ENCODE results near the gene SVOP. TPM values are rescaled to one million over a fixed set of nuclear protein-coding genes. Genes with fewer than 3 reads are reported as not detected.

Gene SVOP
- total and polyA plus RNA-seq, 2 donors from 2014 or later: 0.04 TPM; not detected in 1

GRCh38 chr12:108967869-108968540 is 52.9 kb downstream of the SVOP start:
- H3K9ac ChIP-seq (ENCODE audit: low read length in 3 of 3): no peak overlapping the region
- peak; percentile 7 for TF ChIP-seq CTCF (IDR thresholded peaks at IDR 0.05; ENCODE audit: borderline replicate concordance, extremely low read depth, insufficient read depth)
- no peaks in the 10 kb centered on the region for H3K27me3 ChIP-seq (ENCODE audit: control insufficient read depth, insufficient read depth, low read length)
- H3K36me3 ChIP-seq (ENCODE audit: control insufficient read depth in 2 of 3, insufficient read depth in 3 of 3, low read length in 3 of 3): no peaks in the 10 kb centered on the region
- H3K9me3 ChIP-seq (ENCODE audit: control insufficient read depth in 2 of 3, insufficient read depth in 1 of 3, low read length in 3 of 3): no peaks in the 10 kb centered on the region
- H3K4me1 ChIP-seq (ENCODE audit: control insufficient read depth in 2 of 3, insufficient read depth in 2 of 3, low read depth in 1 of 3, low read length in 3 of 3): no peaks in the 10 kb centered on the region
- intact Hi-C loops (cut with DNase I): no loop called here
- no peak overlapping the region for H3K4me3 ChIP-seq (ENCODE audit: low read length in 3 of 3)
- no peak for DNase-seq
- no peak overlapping the region for H3K27ac ChIP-seq (ENCODE audit: low read depth in 2 of 2, low read length in 2 of 2)
- no peak for FAIRE-seq

GRCh38 chr12:108966378-108967151 is 54.3 kb downstream of the SVOP start:
- Histone ChIP-seq H3K9me3 (ENCODE audit: control insufficient read depth in 2 of 3, insufficient read depth in 1 of 3, low read length in 3 of 3) (no peaks in the 10 kb centered on the region), H3K9ac (ENCODE audit: low read length in 3 of 3) (no peak overlapping the region), H3K4me1 (ENCODE audit: control insufficient read depth in 2 of 3, insufficient read depth in 2 of 3, low read depth in 1 of 3, low read length in 3 of 3) (no peaks in the 10 kb centered on the region), H3K27ac (ENCODE audit: low read depth in 2 of 2, low read length in 2 of 2) (no peak overlapping the region), H3K27me3 (ENCODE audit: control insufficient read depth, insufficient read depth, low read length) (no peaks in the 10 kb centered on the region), H3K4me3 (ENCODE audit: low read length in 3 of 3) (no peak overlapping the region), H3K36me3 (ENCODE audit: control insufficient read depth in 2 of 3, insufficient read depth in 3 of 3, low read length in 3 of 3) (no peaks in the 10 kb centered on the region)
- no peak for TF ChIP-seq CTCF (IDR thresholded peaks at IDR 0.05; ENCODE audit: borderline replicate concordance, extremely low read depth, insufficient read depth)
- no peak for FAIRE-seq
- DNase-seq: no peak
- intact Hi-C loops (cut with DNase I): no loop called here

- FAIRE-seq: no peak
- no peaks in the 10 kb centered on the region for H3K4me1 ChIP-seq (ENCODE audit: control insufficient read depth in 2 of 3, insufficient read depth in 2 of 3, low read depth in 1 of 3, low read length in 3 of 3)
Observed at GRCh38 chr12:108965886-108966285, 55.0 kb downstream of the SVOP start.

More at GRCh38 chr12:108965886-108966285, 55.0 kb downstream of the SVOP start:
- no peak overlapping the region for H3K27ac ChIP-seq (ENCODE audit: low read depth in 2 of 2, low read length in 2 of 2)
- no peak for TF ChIP-seq CTCF (IDR thresholded peaks at IDR 0.05; ENCODE audit: borderline replicate concordance, extremely low read depth, insufficient read depth)
- H3K27me3 ChIP-seq (ENCODE audit: control insufficient read depth, insufficient read depth, low read length): no peaks in the 10 kb centered on the region
- no peak overlapping the region for H3K9ac ChIP-seq (ENCODE audit: low read length in 3 of 3)
- H3K9me3 ChIP-seq (ENCODE audit: control insufficient read depth in 2 of 3, insufficient read depth in 1 of 3, low read length in 3 of 3): no peaks in the 10 kb centered on the region
- intact Hi-C loops (cut with DNase I): no loop called here
- no peak overlapping the region for H3K4me3 ChIP-seq (ENCODE audit: low read length in 3 of 3)
- DNase-seq: peak in 2 of 5 donors; percentile 22 to 32
- no peaks in the 10 kb centered on the region for H3K36me3 ChIP-seq (ENCODE audit: control insufficient read depth in 2 of 3, insufficient read depth in 3 of 3, low read length in 3 of 3)

Data from kidney (tissue), 14 donors.